Testis (tissue), 2 donors: Measurements from ENCODE around the gene DNM3.

Experiments used
- CTCF ChIP-seq, 3 experiments: fragments of 450-650 bp in 2 of 3; fragments of 200-600 bp in 1 of 3; sonication (generic) in 1 of 3; IDR thresholded peaks; one replicate each; pipeline ENCODE4 v1.5.1; 2016 to 2019; ENCODE audit warnings: antibody characterized with exemption in 3 of 3, mild to moderate bottlenecking in 2 of 3, moderate library complexity in 1 of 3
- POLR2A ChIP-seq: fragments of 450-650 bp; IDR thresholded peaks from one replicate; pipeline ENCODE4 v1.6.1; 2017; ENCODE audit warnings: antibody characterized with exemption, mild to moderate bottlenecking, moderate library complexity

GRCh38 chr1:171805395-171806115 lies 35.7 kb upstream of the DNM3 start:
- TF ChIP-seq CTCF (IDR thresholded peaks at IDR 0.05): no peak
- no peak for TF ChIP-seq POLR2A
